Keratinocyte (primary cell): ENCODE results near the gene ATP8A2. TPM values are rescaled to one million over a fixed set of nuclear protein-coding genes. Genes with fewer than 3 reads are reported as not detected.

Source experiments
- DNase-seq: peaks from one replicate; pipeline ENCODE4 v3.0.0-alpha.2; 2011; ENCODE audit warnings: low read depth, missing footprints, low spot score
- FAIRE-seq: peaks from 2 replicates; lab custom pipeline; 2011; peaks lifted over from hg19 to GRCh38; lab: Jason Lieb, UNC
- H2AFZ ChIP-seq: 2 replicates; pipeline ENCODE4 v1.6.0; 2012; ENCODE audit warnings: low read length, control low read depth, inconsistent platforms; ENCODE audit not compliant: control insufficient read depth
- H3K27ac ChIP-seq: 2 replicates; pipeline ENCODE4 v1.5.1; 2011; ENCODE audit warnings: low read length; ENCODE audit not compliant: control insufficient read depth, insufficient read depth
- H3K27me3 ChIP-seq: 3 replicates; pipeline ENCODE4 v1.6.0; 2011; ENCODE audit warnings: low read length; ENCODE audit not compliant: control insufficient read depth, insufficient read depth; ENCODE audit errors: extremely low read depth
- H3K36me3 ChIP-seq, 2 experiments: 2 replicates in 1 of 2; 3 replicates in 1 of 2; pipeline ENCODE4 v1.5.1; 2011; ENCODE audit warnings: low read length in 2 of 2, mild to moderate bottlenecking in 1 of 2; ENCODE audit not compliant: control insufficient read depth in 2 of 2, insufficient read depth in 2 of 2; ENCODE audit errors: extremely low read depth in 1 of 2
- H3K4me1 ChIP-seq: 3 replicates; pipeline ENCODE4 v1.5.1; 2011; ENCODE audit warnings: low read length; ENCODE audit not compliant: control insufficient read depth, insufficient read depth; ENCODE audit errors: extremely low read depth
- H3K4me2 ChIP-seq: 3 replicates; pipeline ENCODE4 v1.6.0; 2011; ENCODE audit warnings: low read depth, low read length; ENCODE audit not compliant: control insufficient read depth, insufficient read depth; ENCODE audit errors: extremely low read depth
- H3K4me3 ChIP-seq, 3 experiments: fragments of 200-600 bp in 1 of 3; sonication (generic) in 1 of 3; 2 replicates in 2 of 3; 3 replicates in 1 of 3; pipeline ENCODE4 v1.5.1; 2011 to 2016; ENCODE audit warnings: low read length in 3 of 3, mild to moderate bottlenecking in 3 of 3, control low read depth in 2 of 3, inconsistent platforms in 1 of 3, low read depth in 1 of 3, mixed read lengths in 1 of 3, mixed run types in 1 of 3, moderate library complexity in 1 of 3; ENCODE audit not compliant: control insufficient read depth in 2 of 3, insufficient read depth in 2 of 3; ENCODE audit errors: extremely low read depth in 1 of 3
- H3K79me2 ChIP-seq: 2 replicates; pipeline ENCODE4 v1.6.0; 2012; ENCODE audit warnings: low read length; ENCODE audit not compliant: control insufficient read depth, insufficient read depth
- H3K9ac ChIP-seq: 3 replicates; pipeline ENCODE4 v1.6.0; 2011; ENCODE audit warnings: low read length; ENCODE audit not compliant: control insufficient read depth, insufficient read depth; ENCODE audit errors: extremely low read depth
- H3K9me1 ChIP-seq: 3 replicates; pipeline ENCODE4 v1.6.0; 2011; ENCODE audit warnings: low read length; ENCODE audit not compliant: control insufficient read depth, insufficient read depth; ENCODE audit errors: extremely low read depth
- H3K9me3 ChIP-seq: 2 replicates; pipeline ENCODE4 v1.5.1; 2012; ENCODE audit warnings: low read depth, low read length; ENCODE audit not compliant: control insufficient read depth
- H4K20me1 ChIP-seq: 3 replicates; pipeline ENCODE4 v1.6.0; 2011; ENCODE audit warnings: low read length; ENCODE audit not compliant: control insufficient read depth, insufficient read depth; ENCODE audit errors: extremely low read depth
- EZH2 ChIP-seq: IDR thresholded peaks from one replicate; pipeline ENCODE4 v1.6.1; 2012; ENCODE audit warnings: inconsistent platforms, mild to moderate bottlenecking, low read length, moderate library complexity
- dilution Hi-C: fragments of 300-500 bp; cut with MboI; formaldehyde crosslinking; loops from one replicate; pipeline ENCODE4 v1.7.0; 2020; ENCODE audit warnings: low sequenced_read_pairs; ENCODE audit not compliant: extremely low pct_ligation_motif_present
- polyA plus RNA-seq, 5 experiments: library from polyadenylated mRNA; depleted of rRNA in 3 of 5; stranded (reverse) in 3 of 5; stranded (forward) in 1 of 5; unstranded in 1 of 5; fragments of >200 nt; gene quantifications; 1 replicate in 1 of 5; 2 replicates in 3 of 5; 3 replicates in 1 of 5; pipeline versions ENCODE4 v1.2.1 to v1.2.3, GENCODE V29; 2011 to 2012; ENCODE audit warnings: missing spikeins in 2 of 5, low read depth in 1 of 5, low replicate concordance in 1 of 5
- TF ChIP-seq, protein P1 (sequence below), 3 experiments: IDR thresholded peaks in 1 of 3; conservative IDR thresholded peaks in 1 of 3; optimal IDR thresholded peaks in 1 of 3; 2 replicates in 2 of 3; 3 replicates in 1 of 3; pipeline versions ENCODE3 to v1.5.1; 2011; ENCODE audit warnings: low read length in 3 of 3, mild to moderate bottlenecking in 3 of 3, moderate library complexity in 2 of 3, control low read depth in 1 of 3, inconsistent platforms in 1 of 3; ENCODE audit not compliant: insufficient read depth in 2 of 3; ENCODE audit errors: extremely low read depth in 1 of 3

The ATP8A2 gene
- polyA plus RNA-seq, 1 donor (not counting 4 experiments of a cell fraction or from before 2014, with no cell fraction given): 0.16 TPM

DNA sequence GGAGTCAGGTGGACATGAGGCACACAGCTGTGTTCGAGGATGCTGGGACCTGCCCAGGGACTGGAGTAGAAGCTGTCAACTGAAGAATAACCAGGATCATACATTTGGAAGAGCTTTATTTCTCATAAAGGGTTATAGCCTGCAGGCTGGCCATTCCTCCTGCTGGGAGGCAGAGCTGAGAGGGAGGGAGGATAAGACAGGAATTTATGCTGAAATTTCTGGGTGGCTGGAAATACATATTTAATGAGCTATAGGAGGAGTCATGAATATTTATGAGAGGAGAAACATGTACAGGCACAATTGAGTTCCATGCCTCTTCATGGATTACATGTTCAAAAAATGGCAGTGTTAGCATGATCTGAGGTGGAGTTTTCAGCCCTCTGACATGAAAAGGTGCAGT is 528.2 kb downstream of the ATP8A2 start:
- H3K27me3 ChIP-seq: no peaks in the 10 kb centered on the region
- H3K79me2 ChIP-seq: no peaks in the 10 kb centered on the region
- no peak for FAIRE-seq
- H3K27ac ChIP-seq: no peak overlapping the region
- no peak overlapping the region for H2AFZ ChIP-seq
- no peaks in the 10 kb centered on the region for H3K9me1 ChIP-seq
- no peak for DNase-seq
- peaks cover 19% of the 10 kb centered on the region for H3K4me1 ChIP-seq
- no peak overlapping the region for H3K4me3 ChIP-seq
- H4K20me1 ChIP-seq: no peaks in the 10 kb centered on the region
- no peak for TF ChIP-seq EZH2
- TF ChIP-seq, protein P1, sequence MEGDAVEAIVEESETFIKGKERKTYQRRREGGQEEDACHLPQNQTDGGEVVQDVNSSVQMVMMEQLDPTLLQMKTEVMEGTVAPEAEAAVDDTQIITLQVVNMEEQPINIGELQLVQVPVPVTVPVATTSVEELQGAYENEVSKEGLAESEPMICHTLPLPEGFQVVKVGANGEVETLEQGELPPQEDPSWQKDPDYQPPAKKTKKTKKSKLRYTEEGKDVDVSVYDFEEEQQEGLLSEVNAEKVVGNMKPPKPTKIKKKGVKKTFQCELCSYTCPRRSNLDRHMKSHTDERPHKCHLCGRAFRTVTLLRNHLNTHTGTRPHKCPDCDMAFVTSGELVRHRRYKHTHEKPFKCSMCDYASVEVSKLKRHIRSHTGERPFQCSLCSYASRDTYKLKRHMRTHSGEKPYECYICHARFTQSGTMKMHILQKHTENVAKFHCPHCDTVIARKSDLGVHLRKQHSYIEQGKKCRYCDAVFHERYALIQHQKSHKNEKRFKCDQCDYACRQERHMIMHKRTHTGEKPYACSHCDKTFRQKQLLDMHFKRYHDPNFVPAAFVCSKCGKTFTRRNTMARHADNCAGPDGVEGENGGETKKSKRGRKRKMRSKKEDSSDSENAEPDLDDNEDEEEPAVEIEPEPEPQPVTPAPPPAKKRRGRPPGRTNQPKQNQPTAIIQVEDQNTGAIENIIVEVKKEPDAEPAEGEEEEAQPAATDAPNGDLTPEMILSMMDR (optimal IDR thresholded peaks at IDR 0.05 in 1 of 3, IDR thresholded peaks at IDR 0.05 in 1 of 3, conservative IDR thresholded peaks at IDR 0.05 in 1 of 3; ENCODE audit: extremely low read depth in 1 of 3, insufficient read depth in 2 of 3, low read length in 3 of 3): no peak
- no peak overlapping the region for H3K4me2 ChIP-seq
- dilution Hi-C loops: no loop called here
- H3K36me3 ChIP-seq: no peaks in the 10 kb centered on the region
- no peak overlapping the region for H3K9ac ChIP-seq
- H3K9me3 ChIP-seq: no peaks in the 10 kb centered on the region

DNA sequence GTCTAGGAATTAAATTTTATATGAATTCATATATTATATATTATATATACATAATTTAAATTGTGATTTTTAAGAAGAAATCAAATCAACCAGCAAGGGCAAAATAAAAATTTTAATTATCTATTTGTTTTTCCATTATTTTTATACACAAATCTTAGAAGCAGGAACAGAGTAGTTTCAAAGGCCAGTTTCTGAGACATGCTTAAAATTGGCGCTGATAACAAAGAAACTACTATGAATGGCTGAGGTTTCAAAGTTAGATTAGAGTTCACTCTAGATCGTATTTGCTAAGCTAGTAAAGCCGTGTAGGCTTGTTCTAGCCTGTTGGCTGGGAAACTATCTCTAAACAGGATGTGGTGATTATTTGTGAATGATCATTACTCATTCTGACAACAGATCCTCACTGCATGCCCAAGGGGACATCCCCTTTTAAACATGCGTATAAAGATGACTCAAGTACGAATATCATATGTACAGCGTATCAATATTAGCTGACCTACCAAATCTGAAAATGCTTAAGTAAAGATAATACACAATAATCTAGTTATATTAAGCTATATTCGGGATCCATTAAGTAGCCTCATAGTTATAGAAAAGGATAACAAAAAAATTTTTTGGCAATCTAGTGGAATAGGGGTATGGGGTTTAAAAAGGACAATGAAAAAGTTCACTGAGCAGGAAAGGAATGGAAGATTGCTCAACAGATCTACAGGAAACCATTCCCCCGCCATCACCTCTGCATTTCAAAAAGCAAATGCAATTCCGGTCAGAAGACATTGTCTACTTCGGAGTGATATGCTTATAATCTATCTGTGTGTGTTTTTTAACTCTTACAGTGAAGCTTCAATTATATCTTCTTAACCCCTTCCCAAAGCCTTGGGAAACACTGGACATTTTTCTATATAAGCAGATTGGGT is 529.9 kb downstream of the ATP8A2 start:
- peak overlapping the region; percentile 74 for H3K27ac ChIP-seq
- H3K27me3 ChIP-seq: no peaks in the 10 kb centered on the region
- FAIRE-seq (peak; percentile 97), DNase-seq (peak; percentile 94)
- peak overlapping the region; percentile 66 for H3K4me2 ChIP-seq
- H2AFZ ChIP-seq: peak overlapping the region; percentile 43
- no peaks in the 10 kb centered on the region for H3K9me3 ChIP-seq
- dilution Hi-C loops: no loop called here
- H3K79me2 ChIP-seq: no peaks in the 10 kb centered on the region
- TF ChIP-seq EZH2: no peak
- TF ChIP-seq, protein P1 (optimal IDR thresholded peaks at IDR 0.05 in 1 of 3, IDR thresholded peaks at IDR 0.05 in 1 of 3, conservative IDR thresholded peaks at IDR 0.05 in 1 of 3; ENCODE audit: extremely low read depth in 1 of 3, insufficient read depth in 2 of 3, low read length in 3 of 3): no peak
- H3K36me3 ChIP-seq: no peaks in the 10 kb centered on the region
- H3K9ac ChIP-seq: peak overlapping the region; percentile 1
- no peaks in the 10 kb centered on the region for H4K20me1 ChIP-seq
- H3K9me1 ChIP-seq: no peaks in the 10 kb centered on the region
- peaks cover 30% of the 10 kb centered on the region for H3K4me1 ChIP-seq
- H3K4me3 ChIP-seq: peak overlapping the region in 1 of 3 experiments; percentile 9
